Keratinocyte (primary cell): ENCODE measurements around the gene CLDN24. TPM values are rescaled to one million over a fixed set of nuclear protein-coding genes. Genes with fewer than 3 reads are reported as not detected.

Source experiments
- DNase-seq: peaks from one replicate; pipeline ENCODE4 v3.0.0-alpha.2; 2011; ENCODE audit warnings: low read depth, missing footprints, low spot score
- FAIRE-seq: peaks from 2 replicates; lab custom pipeline; 2011; peaks lifted over from hg19 to GRCh38; lab: Jason Lieb, UNC
- H2AFZ ChIP-seq: 2 replicates; pipeline ENCODE4 v1.6.0; 2012; ENCODE audit warnings: low read length, control low read depth, inconsistent platforms; ENCODE audit not compliant: control insufficient read depth
- H3K27ac ChIP-seq: 2 replicates; pipeline ENCODE4 v1.5.1; 2011; ENCODE audit warnings: low read length; ENCODE audit not compliant: control insufficient read depth, insufficient read depth
- H3K27me3 ChIP-seq: 3 replicates; pipeline ENCODE4 v1.6.0; 2011; ENCODE audit warnings: low read length; ENCODE audit not compliant: control insufficient read depth, insufficient read depth; ENCODE audit errors: extremely low read depth
- H3K36me3 ChIP-seq, 2 experiments: 2 replicates in 1 of 2; 3 replicates in 1 of 2; pipeline ENCODE4 v1.5.1; 2011; ENCODE audit warnings: low read length in 2 of 2, mild to moderate bottlenecking in 1 of 2; ENCODE audit not compliant: control insufficient read depth in 2 of 2, insufficient read depth in 2 of 2; ENCODE audit errors: extremely low read depth in 1 of 2
- H3K4me1 ChIP-seq: 3 replicates; pipeline ENCODE4 v1.5.1; 2011; ENCODE audit warnings: low read length; ENCODE audit not compliant: control insufficient read depth, insufficient read depth; ENCODE audit errors: extremely low read depth
- H3K4me2 ChIP-seq: 3 replicates; pipeline ENCODE4 v1.6.0; 2011; ENCODE audit warnings: low read depth, low read length; ENCODE audit not compliant: control insufficient read depth, insufficient read depth; ENCODE audit errors: extremely low read depth
- H3K4me3 ChIP-seq, 3 experiments: fragments of 200-600 bp in 1 of 3; sonication (generic) in 1 of 3; 2 replicates in 2 of 3; 3 replicates in 1 of 3; pipeline ENCODE4 v1.5.1; 2011 to 2016; ENCODE audit warnings: low read length in 3 of 3, mild to moderate bottlenecking in 3 of 3, control low read depth in 2 of 3, inconsistent platforms in 1 of 3, low read depth in 1 of 3, mixed read lengths in 1 of 3, mixed run types in 1 of 3, moderate library complexity in 1 of 3; ENCODE audit not compliant: control insufficient read depth in 2 of 3, insufficient read depth in 2 of 3; ENCODE audit errors: extremely low read depth in 1 of 3
- H3K79me2 ChIP-seq: 2 replicates; pipeline ENCODE4 v1.6.0; 2012; ENCODE audit warnings: low read length; ENCODE audit not compliant: control insufficient read depth, insufficient read depth
- H3K9ac ChIP-seq: 3 replicates; pipeline ENCODE4 v1.6.0; 2011; ENCODE audit warnings: low read length; ENCODE audit not compliant: control insufficient read depth, insufficient read depth; ENCODE audit errors: extremely low read depth
- H3K9me1 ChIP-seq: 3 replicates; pipeline ENCODE4 v1.6.0; 2011; ENCODE audit warnings: low read length; ENCODE audit not compliant: control insufficient read depth, insufficient read depth; ENCODE audit errors: extremely low read depth
- H3K9me3 ChIP-seq: 2 replicates; pipeline ENCODE4 v1.5.1; 2012; ENCODE audit warnings: low read depth, low read length; ENCODE audit not compliant: control insufficient read depth
- H4K20me1 ChIP-seq: 3 replicates; pipeline ENCODE4 v1.6.0; 2011; ENCODE audit warnings: low read length; ENCODE audit not compliant: control insufficient read depth, insufficient read depth; ENCODE audit errors: extremely low read depth
- EZH2 ChIP-seq: IDR thresholded peaks from one replicate; pipeline ENCODE4 v1.6.1; 2012; ENCODE audit warnings: inconsistent platforms, mild to moderate bottlenecking, low read length, moderate library complexity
- dilution Hi-C: fragments of 300-500 bp; cut with MboI; formaldehyde crosslinking; loops from one replicate; pipeline ENCODE4 v1.7.0; 2020; ENCODE audit warnings: low sequenced_read_pairs; ENCODE audit not compliant: extremely low pct_ligation_motif_present
- polyA plus RNA-seq, 5 experiments: library from polyadenylated mRNA; depleted of rRNA in 3 of 5; stranded (reverse) in 3 of 5; stranded (forward) in 1 of 5; unstranded in 1 of 5; fragments of >200 nt; gene quantifications; 1 replicate in 1 of 5; 2 replicates in 3 of 5; 3 replicates in 1 of 5; pipeline versions ENCODE4 v1.2.1 to v1.2.3, GENCODE V29; 2011 to 2012; ENCODE audit warnings: missing spikeins in 2 of 5, low read depth in 1 of 5, low replicate concordance in 1 of 5
- TF ChIP-seq, protein P1 (sequence below), 3 experiments: IDR thresholded peaks in 1 of 3; conservative IDR thresholded peaks in 1 of 3; optimal IDR thresholded peaks in 1 of 3; 2 replicates in 2 of 3; 3 replicates in 1 of 3; pipeline versions ENCODE3 to v1.5.1; 2011; ENCODE audit warnings: low read length in 3 of 3, mild to moderate bottlenecking in 3 of 3, moderate library complexity in 2 of 3, control low read depth in 1 of 3, inconsistent platforms in 1 of 3; ENCODE audit not compliant: insufficient read depth in 2 of 3; ENCODE audit errors: extremely low read depth in 1 of 3

CLDN24 gene
- polyA plus RNA-seq, 1 donor (not counting 4 experiments of a cell fraction or from before 2014, with no cell fraction given): not detected

DNA sequence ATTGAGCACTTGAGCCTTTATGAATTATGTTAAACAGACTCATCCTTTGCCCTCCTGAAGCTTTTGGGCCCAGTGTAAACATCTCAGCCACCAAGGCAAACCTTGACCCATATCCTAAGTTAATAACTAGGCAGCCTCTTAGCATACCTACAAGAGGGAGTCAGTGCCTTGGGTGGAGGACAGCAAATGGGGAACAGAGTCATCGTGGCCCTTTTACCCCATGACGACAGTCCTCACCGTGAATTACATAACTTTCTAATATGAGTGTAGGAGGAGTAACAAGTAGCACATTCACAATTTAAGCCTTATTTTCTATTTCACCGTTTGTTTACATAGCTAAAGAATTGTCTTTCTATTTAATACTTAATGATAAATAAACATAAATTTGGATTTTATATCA lies 18.9 kb downstream of the CLDN24 start:
- H3K9me1 ChIP-seq: no peaks in the 10 kb centered on the region
- no peaks in the 10 kb centered on the region for H4K20me1 ChIP-seq
- H3K9ac ChIP-seq: no peak overlapping the region
- H3K27ac ChIP-seq: no peak overlapping the region
- dilution Hi-C loops: no loop called here
- no peaks in the 10 kb centered on the region for H3K9me3 ChIP-seq
- H3K4me2 ChIP-seq: no peak overlapping the region
- no peaks in the 10 kb centered on the region for H3K36me3 ChIP-seq
- TF ChIP-seq, protein P1, sequence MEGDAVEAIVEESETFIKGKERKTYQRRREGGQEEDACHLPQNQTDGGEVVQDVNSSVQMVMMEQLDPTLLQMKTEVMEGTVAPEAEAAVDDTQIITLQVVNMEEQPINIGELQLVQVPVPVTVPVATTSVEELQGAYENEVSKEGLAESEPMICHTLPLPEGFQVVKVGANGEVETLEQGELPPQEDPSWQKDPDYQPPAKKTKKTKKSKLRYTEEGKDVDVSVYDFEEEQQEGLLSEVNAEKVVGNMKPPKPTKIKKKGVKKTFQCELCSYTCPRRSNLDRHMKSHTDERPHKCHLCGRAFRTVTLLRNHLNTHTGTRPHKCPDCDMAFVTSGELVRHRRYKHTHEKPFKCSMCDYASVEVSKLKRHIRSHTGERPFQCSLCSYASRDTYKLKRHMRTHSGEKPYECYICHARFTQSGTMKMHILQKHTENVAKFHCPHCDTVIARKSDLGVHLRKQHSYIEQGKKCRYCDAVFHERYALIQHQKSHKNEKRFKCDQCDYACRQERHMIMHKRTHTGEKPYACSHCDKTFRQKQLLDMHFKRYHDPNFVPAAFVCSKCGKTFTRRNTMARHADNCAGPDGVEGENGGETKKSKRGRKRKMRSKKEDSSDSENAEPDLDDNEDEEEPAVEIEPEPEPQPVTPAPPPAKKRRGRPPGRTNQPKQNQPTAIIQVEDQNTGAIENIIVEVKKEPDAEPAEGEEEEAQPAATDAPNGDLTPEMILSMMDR (optimal IDR thresholded peaks at IDR 0.05 in 1 of 3, IDR thresholded peaks at IDR 0.05 in 1 of 3, conservative IDR thresholded peaks at IDR 0.05 in 1 of 3; ENCODE audit: extremely low read depth in 1 of 3, insufficient read depth in 2 of 3, low read length in 3 of 3): no peak
- no peak for TF ChIP-seq EZH2
- H3K4me1 ChIP-seq: no peaks in the 10 kb centered on the region
- no peaks in the 10 kb centered on the region for H3K79me2 ChIP-seq
- H3K4me3 ChIP-seq: no peak overlapping the region
- no peak for FAIRE-seq
- H2AFZ ChIP-seq: no peak overlapping the region
- no peak for DNase-seq
- no peaks in the 10 kb centered on the region for H3K27me3 ChIP-seq

DNA sequence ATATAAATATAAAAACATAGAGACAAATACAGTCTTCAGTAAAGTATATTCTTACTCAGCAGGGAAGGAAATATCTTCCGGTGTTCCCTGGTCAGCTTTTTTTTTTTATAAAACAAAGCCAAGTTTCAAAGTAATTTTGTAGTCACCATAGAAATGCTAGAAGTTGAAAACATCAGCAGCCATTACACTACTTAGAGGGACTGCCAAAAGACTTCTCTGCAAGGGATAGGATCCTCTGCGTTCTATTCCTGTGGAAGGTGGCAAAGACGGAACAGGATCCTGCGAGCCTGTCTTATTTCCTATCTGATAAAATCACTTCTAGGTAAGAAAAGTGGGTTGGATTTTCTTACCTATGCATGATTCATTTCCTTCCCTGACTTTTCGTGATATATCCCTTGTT lies 21.6 kb downstream of the CLDN24 start:
- Histone ChIP-seq H3K27ac (no peak overlapping the region), H2AFZ (no peak overlapping the region), H3K27me3 (no peaks in the 10 kb centered on the region), H3K9ac (no peak overlapping the region), H3K9me3 (no peaks in the 10 kb centered on the region), H4K20me1 (no peaks in the 10 kb centered on the region), H3K9me1 (no peaks in the 10 kb centered on the region), H3K79me2 (no peaks in the 10 kb centered on the region), H3K4me1 (peaks cover 5% of the 10 kb centered on the region), H3K4me2 (peak overlapping the region; percentile 16), H3K36me3 (no peaks in the 10 kb centered on the region), H3K4me3 (no peak overlapping the region)
- dilution Hi-C loops: no loop called here
- no peak for DNase-seq
- no peak for TF ChIP-seq EZH2
- TF ChIP-seq, protein P1 (optimal IDR thresholded peaks at IDR 0.05 in 1 of 3, IDR thresholded peaks at IDR 0.05 in 1 of 3, conservative IDR thresholded peaks at IDR 0.05 in 1 of 3; ENCODE audit: extremely low read depth in 1 of 3, insufficient read depth in 2 of 3, low read length in 3 of 3): no peak
- no peak for FAIRE-seq
